ENCODE measurements around the gene PCDHGA4.

DNA sequence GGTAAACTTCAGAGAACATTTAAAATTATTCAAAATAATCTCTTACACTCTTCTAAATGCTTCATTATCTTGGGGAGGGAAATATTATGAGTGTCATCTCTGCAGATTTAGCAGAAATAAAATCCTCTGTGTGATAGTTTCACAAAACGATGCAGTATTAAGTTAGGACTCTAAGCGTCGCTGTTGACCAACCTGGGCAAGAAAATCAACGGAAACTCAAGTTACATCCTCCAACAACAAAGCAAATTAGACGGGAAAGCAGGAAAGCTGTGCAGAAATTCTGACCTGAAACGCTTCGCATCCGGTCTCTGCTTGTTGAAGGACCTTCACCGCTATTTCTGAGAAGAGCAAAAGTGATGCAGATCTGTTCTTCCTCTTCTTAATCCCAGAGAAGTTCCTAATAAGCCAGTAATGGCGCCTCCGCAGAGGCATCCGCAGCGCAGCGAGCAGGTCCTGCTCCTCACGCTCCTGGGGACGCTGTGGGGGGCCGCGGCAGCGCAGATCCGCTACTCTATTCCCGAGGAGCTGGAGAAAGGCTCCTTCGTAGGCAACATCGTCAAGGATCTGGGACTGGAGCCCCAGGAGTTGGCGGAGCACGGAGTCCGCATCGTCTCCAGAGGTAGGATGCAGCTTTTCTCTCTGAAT is 19.0 kb downstream of the PCDHGA4 start, which contains the start of gene PCDHGA6:
- TF ChIP-seq, protein P1, sequence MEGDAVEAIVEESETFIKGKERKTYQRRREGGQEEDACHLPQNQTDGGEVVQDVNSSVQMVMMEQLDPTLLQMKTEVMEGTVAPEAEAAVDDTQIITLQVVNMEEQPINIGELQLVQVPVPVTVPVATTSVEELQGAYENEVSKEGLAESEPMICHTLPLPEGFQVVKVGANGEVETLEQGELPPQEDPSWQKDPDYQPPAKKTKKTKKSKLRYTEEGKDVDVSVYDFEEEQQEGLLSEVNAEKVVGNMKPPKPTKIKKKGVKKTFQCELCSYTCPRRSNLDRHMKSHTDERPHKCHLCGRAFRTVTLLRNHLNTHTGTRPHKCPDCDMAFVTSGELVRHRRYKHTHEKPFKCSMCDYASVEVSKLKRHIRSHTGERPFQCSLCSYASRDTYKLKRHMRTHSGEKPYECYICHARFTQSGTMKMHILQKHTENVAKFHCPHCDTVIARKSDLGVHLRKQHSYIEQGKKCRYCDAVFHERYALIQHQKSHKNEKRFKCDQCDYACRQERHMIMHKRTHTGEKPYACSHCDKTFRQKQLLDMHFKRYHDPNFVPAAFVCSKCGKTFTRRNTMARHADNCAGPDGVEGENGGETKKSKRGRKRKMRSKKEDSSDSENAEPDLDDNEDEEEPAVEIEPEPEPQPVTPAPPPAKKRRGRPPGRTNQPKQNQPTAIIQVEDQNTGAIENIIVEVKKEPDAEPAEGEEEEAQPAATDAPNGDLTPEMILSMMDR (IDR thresholded peaks at IDR 0.05 in 4 of 5, conservative IDR thresholded peaks at IDR 0.05 in 1 of 5), result peak in 3 of 5 experiments; percentile 41 to 55 (median 45)
- no peak for TF ChIP-seq POLR2A (IDR thresholded peaks at IDR 0.05)
